GM12864 (cell line): ENCODE measurements around the gene AGK.
"Not testable (repeated sequence)": the region's sequence is repeated elsewhere in the genome, so short reads cannot be mapped to it uniquely, and the experiment has no call there.

Experiments
- DNase-seq: peaks from one replicate; pipeline ENCODE4 v3.0.0-alpha.2; 2011; ENCODE audit warnings: low read depth
- H3K4me3 ChIP-seq: 2 replicates; pipeline ENCODE4 v1.5.1; 2011; ENCODE audit warnings: mild to moderate bottlenecking, low read depth, low read length, control low read depth
- CTCF ChIP-seq: IDR thresholded peaks from 2 replicates; pipeline ENCODE4 v1.5.1; 2011; ENCODE audit warnings: low read depth, mild to moderate bottlenecking, moderate library complexity, low read length, control low read depth, inconsistent platforms; ENCODE audit errors: missing control alignments

Gene AGK

GRCh38 chr7:141686074-141686473 is 134.9 kb downstream of the AGK start:
- no peak overlapping the region for H3K4me3 ChIP-seq
- no peak for DNase-seq
- TF ChIP-seq CTCF, result no peak

- no peak for DNase-seq
- H3K4me3 ChIP-seq, result no peak overlapping the region
- no peak for TF ChIP-seq CTCF
Measured at GRCh38 chr7:141686670-141687069, 135.5 kb downstream of the AGK start.

- H3K4me3 ChIP-seq, result no peak overlapping the region
- no peak for DNase-seq
- no peak for TF ChIP-seq CTCF
Measured at GRCh38 chr7:141688043-141688442, 136.8 kb downstream of the AGK start.

- H3K4me3 ChIP-seq, DNase-seq: not testable (repeated sequence)
Measured at GRCh38 chr7:141689072-141689825, 138.0 kb downstream of the AGK start.

GRCh38 chr7:141691540-141691939 is 140.3 kb downstream of the AGK start:
- DNase-seq, result no peak
- H3K4me3 ChIP-seq, result no peak overlapping the region
- no peak for TF ChIP-seq CTCF

- no peak for DNase-seq
- H3K4me3 ChIP-seq, result no peak overlapping the region
- no peak for TF ChIP-seq CTCF
Measured at GRCh38 chr7:141691961-141692360, 140.8 kb downstream of the AGK start.

- DNase-seq, result no peak
- no peak for TF ChIP-seq CTCF
- no peak overlapping the region for H3K4me3 ChIP-seq
Measured at GRCh38 chr7:141693082-141693481, 141.9 kb downstream of the AGK start.
